ENCODE measurements around the gene OPA1. TPM values are rescaled to one million over a fixed set of nuclear protein-coding genes. Genes with fewer than 3 reads are reported as not detected.

Gene OPA1
- total and polyA plus RNA-seq, 2 experiments from 2014 or later: 24.9 to 89.9 TPM

GRCh38 chr3:193701953-193702635, 109.1 kb downstream of the OPA1 start (continued):
- TF ChIP-seq, protein P1, sequence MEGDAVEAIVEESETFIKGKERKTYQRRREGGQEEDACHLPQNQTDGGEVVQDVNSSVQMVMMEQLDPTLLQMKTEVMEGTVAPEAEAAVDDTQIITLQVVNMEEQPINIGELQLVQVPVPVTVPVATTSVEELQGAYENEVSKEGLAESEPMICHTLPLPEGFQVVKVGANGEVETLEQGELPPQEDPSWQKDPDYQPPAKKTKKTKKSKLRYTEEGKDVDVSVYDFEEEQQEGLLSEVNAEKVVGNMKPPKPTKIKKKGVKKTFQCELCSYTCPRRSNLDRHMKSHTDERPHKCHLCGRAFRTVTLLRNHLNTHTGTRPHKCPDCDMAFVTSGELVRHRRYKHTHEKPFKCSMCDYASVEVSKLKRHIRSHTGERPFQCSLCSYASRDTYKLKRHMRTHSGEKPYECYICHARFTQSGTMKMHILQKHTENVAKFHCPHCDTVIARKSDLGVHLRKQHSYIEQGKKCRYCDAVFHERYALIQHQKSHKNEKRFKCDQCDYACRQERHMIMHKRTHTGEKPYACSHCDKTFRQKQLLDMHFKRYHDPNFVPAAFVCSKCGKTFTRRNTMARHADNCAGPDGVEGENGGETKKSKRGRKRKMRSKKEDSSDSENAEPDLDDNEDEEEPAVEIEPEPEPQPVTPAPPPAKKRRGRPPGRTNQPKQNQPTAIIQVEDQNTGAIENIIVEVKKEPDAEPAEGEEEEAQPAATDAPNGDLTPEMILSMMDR (conservative IDR thresholded peaks at IDR 0.05; ENCODE audit: low read depth in 2 of 2): no peak
- TF ChIP-seq CREB1 (CRISPR knock-in tag; IDR thresholded peaks at IDR 0.05; ENCODE audit: low read depth) (no peak), ZNF331 (CRISPR knock-in tag; IDR thresholded peaks at IDR 0.05; ENCODE audit: low read depth) (no peak)
- TF ChIP-seq, protein P2, sequence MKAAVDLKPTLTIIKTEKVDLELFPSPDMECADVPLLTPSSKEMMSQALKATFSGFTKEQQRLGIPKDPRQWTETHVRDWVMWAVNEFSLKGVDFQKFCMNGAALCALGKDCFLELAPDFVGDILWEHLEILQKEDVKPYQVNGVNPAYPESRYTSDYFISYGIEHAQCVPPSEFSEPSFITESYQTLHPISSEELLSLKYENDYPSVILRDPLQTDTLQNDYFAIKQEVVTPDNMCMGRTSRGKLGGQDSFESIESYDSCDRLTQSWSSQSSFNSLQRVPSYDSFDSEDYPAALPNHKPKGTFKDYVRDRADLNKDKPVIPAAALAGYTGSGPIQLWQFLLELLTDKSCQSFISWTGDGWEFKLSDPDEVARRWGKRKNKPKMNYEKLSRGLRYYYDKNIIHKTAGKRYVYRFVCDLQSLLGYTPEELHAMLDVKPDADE (IDR thresholded peaks at IDR 0.05): no peak
- TF ChIP-seq, protein P3, sequence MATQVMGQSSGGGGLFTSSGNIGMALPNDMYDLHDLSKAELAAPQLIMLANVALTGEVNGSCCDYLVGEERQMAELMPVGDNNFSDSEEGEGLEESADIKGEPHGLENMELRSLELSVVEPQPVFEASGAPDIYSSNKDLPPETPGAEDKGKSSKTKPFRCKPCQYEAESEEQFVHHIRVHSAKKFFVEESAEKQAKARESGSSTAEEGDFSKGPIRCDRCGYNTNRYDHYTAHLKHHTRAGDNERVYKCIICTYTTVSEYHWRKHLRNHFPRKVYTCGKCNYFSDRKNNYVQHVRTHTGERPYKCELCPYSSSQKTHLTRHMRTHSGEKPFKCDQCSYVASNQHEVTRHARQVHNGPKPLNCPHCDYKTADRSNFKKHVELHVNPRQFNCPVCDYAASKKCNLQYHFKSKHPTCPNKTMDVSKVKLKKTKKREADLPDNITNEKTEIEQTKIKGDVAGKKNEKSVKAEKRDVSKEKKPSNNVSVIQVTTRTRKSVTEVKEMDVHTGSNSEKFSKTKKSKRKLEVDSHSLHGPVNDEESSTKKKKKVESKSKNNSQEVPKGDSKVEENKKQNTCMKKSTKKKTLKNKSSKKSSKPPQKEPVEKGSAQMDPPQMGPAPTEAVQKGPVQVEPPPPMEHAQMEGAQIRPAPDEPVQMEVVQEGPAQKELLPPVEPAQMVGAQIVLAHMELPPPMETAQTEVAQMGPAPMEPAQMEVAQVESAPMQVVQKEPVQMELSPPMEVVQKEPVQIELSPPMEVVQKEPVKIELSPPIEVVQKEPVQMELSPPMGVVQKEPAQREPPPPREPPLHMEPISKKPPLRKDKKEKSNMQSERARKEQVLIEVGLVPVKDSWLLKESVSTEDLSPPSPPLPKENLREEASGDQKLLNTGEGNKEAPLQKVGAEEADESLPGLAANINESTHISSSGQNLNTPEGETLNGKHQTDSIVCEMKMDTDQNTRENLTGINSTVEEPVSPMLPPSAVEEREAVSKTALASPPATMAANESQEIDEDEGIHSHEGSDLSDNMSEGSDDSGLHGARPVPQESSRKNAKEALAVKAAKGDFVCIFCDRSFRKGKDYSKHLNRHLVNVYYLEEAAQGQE (IDR thresholded peaks at IDR 0.05; ENCODE audit: unreplicated experiment): no peak

DNA sequence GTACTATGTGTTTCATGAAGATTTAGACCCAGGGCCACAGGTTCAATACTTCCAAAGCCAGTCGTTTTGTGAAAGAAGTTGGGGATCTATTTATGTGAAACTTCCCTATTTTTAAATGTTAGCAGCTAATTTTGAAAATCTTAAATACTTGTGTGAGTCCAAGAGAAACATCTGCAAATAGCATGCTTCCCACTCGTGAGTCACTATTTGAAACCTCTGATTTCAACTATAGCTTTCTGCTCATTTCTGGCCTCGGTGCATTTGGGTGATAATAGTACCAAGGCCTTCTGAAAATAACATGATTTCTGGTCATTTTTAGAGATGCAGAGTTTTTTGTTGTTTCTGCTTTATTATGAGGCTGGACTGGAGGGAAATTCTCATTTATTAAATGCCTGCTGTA, 110.0 kb downstream of the OPA1 start:
- Histone ChIP-seq H3K36me3 (ENCODE audit: insufficient read depth) (no peaks in the 10 kb centered on the region), H3K79me2 (replicated peaks; ENCODE audit: insufficient read depth) (no peaks in the 10 kb centered on the region), H3K27ac (ENCODE audit: low read depth) (no peak overlapping the region), H3K4me3 (no peak overlapping the region), H3K9me2 (ENCODE audit: insufficient read depth) (no peaks in the 10 kb centered on the region), H3K4me2 (no peak overlapping the region), H3K27me3 (ENCODE audit: insufficient read depth) (no peaks in the 10 kb centered on the region), H3F3A (replicated peaks; ENCODE audit: low read depth) (no peaks in the 10 kb centered on the region), H3K4me1 (ENCODE audit: insufficient read depth) (no peaks in the 10 kb centered on the region), H4K20me1 (replicated peaks; ENCODE audit: insufficient read depth) (no peaks in the 10 kb centered on the region), H2AFZ (no peak overlapping the region)
- Mint-ChIP-seq H3K27ac (no peak overlapping the region), H3K9me3 (no peaks in the 10 kb centered on the region), H3K4me3 (no peak overlapping the region), H3K27me3 (ENCODE audit: insufficient read depth, low read depth, poor library complexity) (peaks cover 5% of the 10 kb centered on the region), H3K36me3 (ENCODE audit: low read depth) (no peaks in the 10 kb centered on the region), H3K4me1 (peaks cover 19% of the 10 kb centered on the region)
- no peak for DNase-seq (ENCODE audit: low spot score)
- TF ChIP-seq ZNF462 (CRISPR knock-in tag; IDR thresholded peaks at IDR 0.05) (no peak), EZH2phosphoT487 (IDR thresholded peaks at IDR 0.05; ENCODE audit: unreplicated experiment) (no peak), CREB1 (CRISPR knock-in tag; IDR thresholded peaks at IDR 0.05; ENCODE audit: low read depth) (no peak)
- ATAC-seq: no peak

Measured in GM23338 (cell line).